ENCODE data around the gene TBC1D12. TPM values are rescaled to one million over a fixed set of nuclear protein-coding genes. Genes with fewer than 3 reads are reported as not detected.

Gene TBC1D12
- total RNA-seq, 1 donor from 2014 or later: 9.4 TPM

DNA sequence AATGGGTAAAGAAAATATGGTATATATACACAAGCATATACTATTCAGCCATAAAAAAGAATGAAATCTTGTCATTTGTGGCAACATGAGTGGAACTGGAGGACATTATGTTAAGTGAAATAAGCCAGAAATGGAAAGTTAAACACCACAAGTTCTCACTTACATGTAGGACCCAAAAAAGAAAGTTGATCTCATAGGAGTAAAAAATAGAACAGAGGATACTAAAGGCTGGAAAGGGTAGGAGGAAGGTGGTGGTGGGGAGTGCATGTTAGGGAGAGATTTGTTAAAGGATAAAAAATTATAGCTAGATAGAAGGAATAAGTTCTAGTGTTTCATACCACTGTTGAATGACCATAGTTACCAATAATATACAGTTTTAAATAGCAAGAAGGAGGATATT lies 48.4 kb downstream of the TBC1D12 start:
- TF ChIP-seq, protein P1, sequence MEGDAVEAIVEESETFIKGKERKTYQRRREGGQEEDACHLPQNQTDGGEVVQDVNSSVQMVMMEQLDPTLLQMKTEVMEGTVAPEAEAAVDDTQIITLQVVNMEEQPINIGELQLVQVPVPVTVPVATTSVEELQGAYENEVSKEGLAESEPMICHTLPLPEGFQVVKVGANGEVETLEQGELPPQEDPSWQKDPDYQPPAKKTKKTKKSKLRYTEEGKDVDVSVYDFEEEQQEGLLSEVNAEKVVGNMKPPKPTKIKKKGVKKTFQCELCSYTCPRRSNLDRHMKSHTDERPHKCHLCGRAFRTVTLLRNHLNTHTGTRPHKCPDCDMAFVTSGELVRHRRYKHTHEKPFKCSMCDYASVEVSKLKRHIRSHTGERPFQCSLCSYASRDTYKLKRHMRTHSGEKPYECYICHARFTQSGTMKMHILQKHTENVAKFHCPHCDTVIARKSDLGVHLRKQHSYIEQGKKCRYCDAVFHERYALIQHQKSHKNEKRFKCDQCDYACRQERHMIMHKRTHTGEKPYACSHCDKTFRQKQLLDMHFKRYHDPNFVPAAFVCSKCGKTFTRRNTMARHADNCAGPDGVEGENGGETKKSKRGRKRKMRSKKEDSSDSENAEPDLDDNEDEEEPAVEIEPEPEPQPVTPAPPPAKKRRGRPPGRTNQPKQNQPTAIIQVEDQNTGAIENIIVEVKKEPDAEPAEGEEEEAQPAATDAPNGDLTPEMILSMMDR (IDR thresholded peaks at IDR 0.05): no peak
- Histone ChIP-seq H3K9me3 (peaks cover 0 to 9% of the 10 kb centered on the region in 2 donors), H3K36me3 (peaks cover 0 to 11% of the 10 kb centered on the region in 2 donors), H3K27me3 (no peaks in the 10 kb centered on the region), H3K4me1 (no peaks in the 10 kb centered on the region), H3K27ac (no peak overlapping the region), H3K4me3 (no peak overlapping the region)
- no peak for DNase-seq (ENCODE audit: low spot score in 2 of 2)
- intact Hi-C loops (cut with DNase I): no loop called here

DNA sequence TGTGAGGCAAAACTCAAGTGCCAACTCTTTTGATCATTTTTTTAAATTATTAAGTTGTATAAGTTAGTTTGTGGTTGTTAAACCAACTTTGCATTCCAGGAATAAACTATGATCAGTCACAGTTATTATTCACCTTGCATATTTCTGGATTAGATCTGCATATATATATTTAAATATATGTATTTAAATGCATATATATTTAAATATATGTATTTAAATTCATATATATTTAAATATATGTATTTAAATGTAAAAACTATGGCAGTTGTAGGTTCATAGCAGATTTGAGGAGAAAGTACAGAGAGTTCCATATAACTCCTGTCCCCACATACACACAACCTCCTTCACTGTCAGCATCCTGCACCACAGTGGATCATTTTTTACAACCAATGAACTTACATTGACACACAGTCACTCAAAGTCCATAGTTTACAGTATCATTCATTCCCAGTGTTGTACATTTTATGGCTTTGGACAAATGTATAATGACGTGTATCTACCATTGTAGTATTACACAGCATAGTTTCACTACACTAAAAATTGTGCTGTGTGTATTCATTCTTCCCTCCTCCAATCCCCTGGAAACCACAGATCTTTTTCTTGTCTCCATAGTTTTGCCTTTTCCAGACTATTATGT lies 49.7 kb downstream of the TBC1D12 start:
- H3K4me3 ChIP-seq: no peak overlapping the region
- DNase-seq (ENCODE audit: low spot score in 2 of 2): no peak
- H3K36me3 ChIP-seq: peaks cover 0 to 11% of the 10 kb centered on the region in 2 donors
- TF ChIP-seq, protein P1 (IDR thresholded peaks at IDR 0.05): no peak
- no peaks in the 10 kb centered on the region for H3K4me1 ChIP-seq
- intact Hi-C loops (cut with DNase I): no loop called here
- H3K27me3 ChIP-seq: no peaks in the 10 kb centered on the region
- H3K9me3 ChIP-seq: peaks cover 0 to 10% of the 10 kb centered on the region in 2 donors
- no peak overlapping the region for H3K27ac ChIP-seq

DNA sequence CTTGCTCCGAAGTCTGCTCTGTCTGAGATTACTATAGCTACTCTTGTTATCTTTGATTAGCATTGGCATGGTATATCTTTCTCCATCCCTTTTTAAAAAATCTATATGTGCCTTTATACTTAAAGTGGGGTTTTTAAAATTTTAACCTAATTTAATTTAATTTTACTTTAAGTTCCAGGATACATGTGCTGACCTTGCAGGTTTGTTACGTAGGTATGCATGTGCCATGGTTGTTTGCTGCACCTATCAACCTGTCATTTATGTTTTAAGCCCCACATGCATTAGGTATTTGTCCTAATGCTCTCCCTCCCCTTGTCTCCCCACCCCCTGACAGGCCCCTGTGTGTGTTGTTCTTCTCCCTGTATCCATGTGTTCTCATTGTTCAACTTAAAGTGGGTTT lies 54.6 kb downstream of the TBC1D12 start:
- Histone ChIP-seq H3K36me3 (peaks cover 0 to 17% of the 10 kb centered on the region in 2 donors), H3K27ac (no peak overlapping the region), H3K4me3 (no peak overlapping the region), H3K9me3 (peaks cover 9 to 25% of the 10 kb centered on the region in 2 donors), H3K27me3 (no peaks in the 10 kb centered on the region), H3K4me1 (no peaks in the 10 kb centered on the region)
- TF ChIP-seq, protein P1 (IDR thresholded peaks at IDR 0.05): no peak
- intact Hi-C loops (cut with DNase I): no loop called here
- no peak for DNase-seq (ENCODE audit: low spot score in 2 of 2)

DNA sequence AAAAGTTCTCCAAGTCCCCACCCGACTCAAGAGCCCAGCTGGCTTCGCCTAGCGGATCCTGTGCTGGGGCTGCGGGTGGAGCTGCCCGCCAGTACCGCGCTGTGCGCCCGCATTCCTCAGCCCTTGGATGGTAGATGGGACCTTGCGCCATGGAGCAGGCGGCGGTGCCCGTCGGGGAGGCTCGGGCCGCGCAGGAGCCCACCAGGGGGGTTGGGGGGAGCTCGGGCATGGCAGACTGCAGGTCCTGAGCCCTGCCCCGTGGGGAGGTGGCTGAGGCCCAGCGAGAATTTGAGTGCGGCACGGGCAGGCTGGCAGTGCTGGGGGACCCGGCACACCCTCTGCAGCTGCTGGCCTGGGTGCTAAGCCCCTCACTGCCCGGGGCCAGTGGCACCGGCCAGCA lies 57.0 kb downstream of the TBC1D12 start:
- H3K4me3 ChIP-seq: no peak overlapping the region
- TF ChIP-seq, protein P1 (IDR thresholded peaks at IDR 0.05): no peak
- peaks cover 0 to 10% of the 10 kb centered on the region in 2 donors for H3K36me3 ChIP-seq
- H3K27me3 ChIP-seq: no peaks in the 10 kb centered on the region
- H3K27ac ChIP-seq: no peak overlapping the region
- no peak for DNase-seq (ENCODE audit: low spot score in 2 of 2)
- H3K4me1 ChIP-seq: no peaks in the 10 kb centered on the region
- peaks cover 9 to 38% of the 10 kb centered on the region in 2 donors for H3K9me3 ChIP-seq
- intact Hi-C loops (cut with DNase I): no loop called here

DNA sequence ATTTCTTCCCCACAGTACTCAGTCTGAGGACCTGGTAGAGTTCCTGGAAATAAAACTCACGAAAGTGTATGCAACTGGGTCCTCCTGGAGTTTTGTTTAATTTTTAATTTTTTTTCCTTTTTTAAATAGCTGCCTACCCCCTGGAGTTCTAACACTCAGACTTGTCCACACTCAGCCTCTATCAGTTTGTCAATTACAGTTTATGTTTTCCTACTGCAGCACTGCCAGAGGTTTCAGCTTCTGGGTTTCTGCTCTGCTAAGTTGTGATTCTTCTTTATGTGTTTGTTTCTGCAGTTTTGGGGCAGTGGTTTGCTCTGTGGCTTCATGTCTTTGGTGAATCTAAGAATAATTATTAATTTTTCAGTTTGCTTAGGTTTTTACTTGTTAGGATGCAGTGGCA lies 59.2 kb downstream of the TBC1D12 start:
- peaks cover 0 to 10% of the 10 kb centered on the region in 2 donors for H3K36me3 ChIP-seq

More for the DNA sequence above, 59.2 kb downstream of the TBC1D12 start:
- Histone ChIP-seq H3K27ac (no peak overlapping the region), H3K9me3 (peaks cover 9 to 33% of the 10 kb centered on the region in 2 donors), H3K4me3 (no peak overlapping the region), H3K4me1 (no peaks in the 10 kb centered on the region), H3K27me3 (no peaks in the 10 kb centered on the region)
- TF ChIP-seq, protein P1 (IDR thresholded peaks at IDR 0.05): no peak
- intact Hi-C loops (cut with DNase I): no loop called here
- DNase-seq (ENCODE audit: low spot score in 2 of 2): no peak

All from ascending aorta (tissue), 2 donors.